Activated CD4-positive, alpha-beta T cell treated with anti-CD3 and anti-CD28 coated beads for 1 hour (primary cell): Measurements from ENCODE around the gene APBA2.

Experiments used
- DNase-seq: peaks from one replicate; pipeline ENCODE4 v3.0.0-alpha.2; 2020

APBA2 gene

GRCh38 chr15:28942046-28942445 is 56.3 kb downstream of the APBA2 start:
- DNase-seq: no peak

- no peak for DNase-seq
Observed at GRCh38 chr15:28942571-28942970, 56.8 kb downstream of the APBA2 start.

GRCh38 chr15:28943146-28943545 is 57.4 kb downstream of the APBA2 start:
- DNase-seq: no peak

GRCh38 chr15:28943611-28944230 is 57.9 kb downstream of the APBA2 start:
- no peak for DNase-seq

GRCh38 chr15:28944286-28944685 is 58.5 kb downstream of the APBA2 start:
- DNase-seq: no peak

- no peak for DNase-seq
Observed at GRCh38 chr15:28944696-28945300, 59.0 kb downstream of the APBA2 start.

GRCh38 chr15:28945626-28946230 is 60.0 kb downstream of the APBA2 start:
- DNase-seq: no peak

GRCh38 chr15:28946803-28947202 is 61.0 kb downstream of the APBA2 start:
- no peak for DNase-seq

GRCh38 chr15:28947221-28947674 is 61.5 kb downstream of the APBA2 start:
- no peak for DNase-seq

- no peak for DNase-seq
Observed at GRCh38 chr15:28948036-28948435, 62.3 kb downstream of the APBA2 start.

- no peak for DNase-seq
Observed at GRCh38 chr15:28950916-28951315, 65.1 kb downstream of the APBA2 start.

GRCh38 chr15:28952666-28953491 is 67.1 kb downstream of the APBA2 start:
- DNase-seq: no peak

- no peak for DNase-seq
Observed at GRCh38 chr15:28953573-28954195, 67.9 kb downstream of the APBA2 start.

GRCh38 chr15:28954466-28955159 is 68.8 kb downstream of the APBA2 start:
- DNase-seq: no peak

- no peak for DNase-seq
Observed at GRCh38 chr15:28955160-28955992, 69.6 kb downstream of the APBA2 start.

- DNase-seq: no peak
Observed at GRCh38 chr15:28955993-28956421, 70.2 kb downstream of the APBA2 start.

- DNase-seq: no peak
Observed at GRCh38 chr15:28956491-28956890, 70.7 kb downstream of the APBA2 start.

- DNase-seq: no peak
Observed at GRCh38 chr15:28957606-28958498, 72.1 kb downstream of the APBA2 start.

GRCh38 chr15:28959326-28959725 is 73.6 kb downstream of the APBA2 start:
- no peak for DNase-seq

GRCh38 chr15:28960979-28961378 is 75.2 kb downstream of the APBA2 start:
- DNase-seq: no peak
